Neuronal stem cell (in vitro differentiated cells): ENCODE results near the gene CCDC148. TPM values are rescaled to one million over a fixed set of nuclear protein-coding genes. Genes with fewer than 3 reads are reported as not detected.

ENCODE experiments used
- small RNA-seq: library from polyadenylated mRNA; stranded (forward); fragments of <200 nt; extraction: miRNeasy Mini kit (QIAGEN cat#:217004); gene quantifications from one replicate; pipeline ENCODE3, GENCODE V24; 2013; ENCODE audit not compliant: insufficient read depth

CCDC148 gene

Small RNAs within 50 kb of the gene (small RNA-seq; reads per million reads assigned to genes)
- gene RN7SL393P = not detected
